GM23338 (cell line): ENCODE results near the gene PCBP3.

Source experiments
- ETS1 ChIP-seq: IDR thresholded peaks from 2 replicates; pipeline ENCODE4 v1.6.1; 2016; ENCODE audit warnings: antibody characterized with exemption
- EZH2 ChIP-seq: fragments of 200-600 bp; sonication (generic); IDR thresholded peaks from one replicate; pipeline ENCODE4 v1.8.0; 2017; ENCODE audit warnings: antibody characterized with exemption, mild to moderate bottlenecking, low read depth; ENCODE audit not compliant: unreplicated experiment
- EZH2phosphoT487 ChIP-seq: fragments of 200-600 bp; sonication (generic); IDR thresholded peaks from one replicate; pipeline ENCODE4 v1.8.1; 2018; ENCODE audit warnings: antibody characterized with exemption; ENCODE audit not compliant: unreplicated experiment
- ZNF114 ChIP-seq: fragments of 250-450 bp; sonication (Bioruptor Pico); IDR thresholded peaks from 2 replicates; pipeline ENCODE4 v1.5.0; 2020; ENCODE audit warnings: mild to moderate bottlenecking, moderate library complexity
- TF ChIP-seq, protein P1 (sequence below), 2 experiments: fragments of 200-600 bp in 1 of 2; sonication (generic) in 1 of 2; conservative IDR thresholded peaks; 2 replicates each; pipeline versions ENCODE4 v1.5.1 to v1.6.1; 2016 to 2017; ENCODE audit warnings: antibody characterized with exemption in 2 of 2, low read depth in 2 of 2, mild to moderate bottlenecking in 2 of 2, moderate library complexity in 1 of 2

DNA sequence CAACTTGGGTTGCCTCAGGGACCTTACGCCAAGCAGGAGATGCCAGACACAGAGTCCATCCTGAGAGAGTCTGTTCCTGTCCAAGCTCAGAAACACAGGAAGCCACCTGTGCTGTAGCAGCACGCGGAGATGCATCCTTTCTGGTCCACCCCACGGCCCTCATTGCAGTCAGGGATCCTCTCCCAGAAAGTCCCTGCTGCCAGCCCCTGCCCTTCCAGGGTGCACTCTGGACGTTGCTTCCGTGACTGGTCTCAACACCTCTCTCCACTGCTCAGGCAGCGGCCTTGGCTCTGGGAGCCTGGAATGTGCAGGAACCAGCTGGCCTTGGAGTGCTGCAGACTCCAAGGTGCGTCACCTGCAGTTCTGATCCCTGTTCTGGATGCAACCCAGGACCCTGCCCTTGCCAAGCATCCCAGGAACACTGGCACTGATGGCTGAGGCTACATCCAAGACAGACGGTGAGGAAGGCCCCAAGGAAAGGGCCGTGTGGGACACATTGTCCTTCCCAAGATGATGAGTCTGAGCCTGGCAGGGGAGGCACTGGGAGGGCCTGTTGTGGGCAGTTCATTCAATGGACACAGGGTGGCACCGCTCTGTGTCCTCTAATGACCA lies 316.4 kb downstream of the PCBP3 start:
- TF ChIP-seq, protein P1, sequence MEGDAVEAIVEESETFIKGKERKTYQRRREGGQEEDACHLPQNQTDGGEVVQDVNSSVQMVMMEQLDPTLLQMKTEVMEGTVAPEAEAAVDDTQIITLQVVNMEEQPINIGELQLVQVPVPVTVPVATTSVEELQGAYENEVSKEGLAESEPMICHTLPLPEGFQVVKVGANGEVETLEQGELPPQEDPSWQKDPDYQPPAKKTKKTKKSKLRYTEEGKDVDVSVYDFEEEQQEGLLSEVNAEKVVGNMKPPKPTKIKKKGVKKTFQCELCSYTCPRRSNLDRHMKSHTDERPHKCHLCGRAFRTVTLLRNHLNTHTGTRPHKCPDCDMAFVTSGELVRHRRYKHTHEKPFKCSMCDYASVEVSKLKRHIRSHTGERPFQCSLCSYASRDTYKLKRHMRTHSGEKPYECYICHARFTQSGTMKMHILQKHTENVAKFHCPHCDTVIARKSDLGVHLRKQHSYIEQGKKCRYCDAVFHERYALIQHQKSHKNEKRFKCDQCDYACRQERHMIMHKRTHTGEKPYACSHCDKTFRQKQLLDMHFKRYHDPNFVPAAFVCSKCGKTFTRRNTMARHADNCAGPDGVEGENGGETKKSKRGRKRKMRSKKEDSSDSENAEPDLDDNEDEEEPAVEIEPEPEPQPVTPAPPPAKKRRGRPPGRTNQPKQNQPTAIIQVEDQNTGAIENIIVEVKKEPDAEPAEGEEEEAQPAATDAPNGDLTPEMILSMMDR (conservative IDR thresholded peaks at IDR 0.05; ENCODE audit: low read depth in 2 of 2) = no peak
- no peak for TF ChIP-seq ETS1
- no peak for TF ChIP-seq EZH2phosphoT487
- no peak for TF ChIP-seq ZNF114 (CRISPR knock-in tag)
- no peak for TF ChIP-seq EZH2
